Heart left ventricle (tissue), 13 donors: ENCODE data around the gene KIF2C.
"Not testable (repeated sequence)": the region's sequence is repeated elsewhere in the genome, so short reads cannot be mapped to it uniquely, and the experiment has no call there.

Experiments used
- POLR2A ChIP-seq, 2 donors: fragments of 450-650 bp; IDR thresholded peaks; one replicate each; pipeline ENCODE4 v1.6.1; 2017; ENCODE audit warnings: antibody characterized with exemption in 2 of 2, mild to moderate bottlenecking in 2 of 2, moderate library complexity in 2 of 2
- TF ChIP-seq, protein P1 (sequence below), 12 donors: fragments of 200-600 bp; sonication (generic) in 4 of 12; IDR thresholded peaks; one replicate each; pipeline versions ENCODE4 v1.5.0 to v1.8.0; 2018 to 2022; ENCODE audit warnings: antibody characterized with exemption in 12 of 12, mild to moderate bottlenecking in 5 of 12
- donor health status: ischemic (EF 13 %, LVEDD 7.1; RV severe dilation, severe dysfunction).
- donor health status: DM: no; HTN: yes; CAD: no.
- donor health status: DM: no; HTN: no; CAD: no.
- donor health status: ischemic (EF 25% LVEDD 6.9; RV normal size, moderate dysfunction).
- donor health status: ischemic (EF 25% LVEDD 5.7; RV mildly dilated, moderate dysfunction).
- donor health status: ischemic (EF 35%, LVEDD 5.7; RV mildly dilated, moderate dysfunction).
- donor health status: nonischemic (EF 11% LVEDD 7.7; RV severe dilation, severe dysfunction).
- donor health status: DM: yes; HTN: yes; CAD: no.
- donor health status: PGD.
- donor health status: ischemic (EF 29% LVEDD 5.4; RV normal size, mild dysfunction).
- donor health status: nonischemic (EF 23%, LVEDD 6.1; RV moderate dilation, normal function).

DNA sequence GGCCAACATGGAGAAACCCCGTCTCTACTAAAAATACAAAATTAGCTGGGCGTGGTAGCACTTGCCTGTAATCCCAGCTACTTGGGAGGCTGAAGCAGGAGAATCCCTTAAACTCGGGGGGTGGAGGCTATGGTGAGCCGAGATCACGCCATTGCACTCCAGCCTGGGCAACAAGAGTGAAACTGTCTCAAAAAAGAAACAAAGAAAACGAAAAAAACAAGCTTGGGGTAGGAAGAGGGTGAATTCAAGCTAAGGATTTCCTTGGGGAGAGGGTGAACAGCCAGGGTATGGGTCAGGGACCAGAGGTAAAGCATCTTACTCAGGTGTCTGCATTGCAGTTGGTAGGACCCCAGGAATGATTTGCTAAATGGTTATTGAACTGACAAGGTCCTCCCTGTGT, 26.8 kb downstream of the KIF2C start:
- TF ChIP-seq, protein P1, sequence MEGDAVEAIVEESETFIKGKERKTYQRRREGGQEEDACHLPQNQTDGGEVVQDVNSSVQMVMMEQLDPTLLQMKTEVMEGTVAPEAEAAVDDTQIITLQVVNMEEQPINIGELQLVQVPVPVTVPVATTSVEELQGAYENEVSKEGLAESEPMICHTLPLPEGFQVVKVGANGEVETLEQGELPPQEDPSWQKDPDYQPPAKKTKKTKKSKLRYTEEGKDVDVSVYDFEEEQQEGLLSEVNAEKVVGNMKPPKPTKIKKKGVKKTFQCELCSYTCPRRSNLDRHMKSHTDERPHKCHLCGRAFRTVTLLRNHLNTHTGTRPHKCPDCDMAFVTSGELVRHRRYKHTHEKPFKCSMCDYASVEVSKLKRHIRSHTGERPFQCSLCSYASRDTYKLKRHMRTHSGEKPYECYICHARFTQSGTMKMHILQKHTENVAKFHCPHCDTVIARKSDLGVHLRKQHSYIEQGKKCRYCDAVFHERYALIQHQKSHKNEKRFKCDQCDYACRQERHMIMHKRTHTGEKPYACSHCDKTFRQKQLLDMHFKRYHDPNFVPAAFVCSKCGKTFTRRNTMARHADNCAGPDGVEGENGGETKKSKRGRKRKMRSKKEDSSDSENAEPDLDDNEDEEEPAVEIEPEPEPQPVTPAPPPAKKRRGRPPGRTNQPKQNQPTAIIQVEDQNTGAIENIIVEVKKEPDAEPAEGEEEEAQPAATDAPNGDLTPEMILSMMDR (IDR thresholded peaks at IDR 0.05), result not testable (repeated sequence)
- TF ChIP-seq POLR2A (IDR thresholded peaks at IDR 0.05), result not testable (repeated sequence)
